HL-60/S4 treated with retinoic acid at 250 ng/mL for 4 days and 3 days (cell line): ENCODE results near the gene AGPAT3.

Experiments
- in situ Hi-C: fragments of 300-500 bp; cut with MboI; formaldehyde crosslinking; loops from 2 replicates; pipeline ENCODE4 v1.7.0; 2022; ENCODE audit warnings: low sequenced_read_pairs

Gene AGPAT3

GRCh38 chr21:43919871-43920801, 55.1 kb downstream of the AGPAT3 start:
- in situ Hi-C loops: no loop called here

DNA sequence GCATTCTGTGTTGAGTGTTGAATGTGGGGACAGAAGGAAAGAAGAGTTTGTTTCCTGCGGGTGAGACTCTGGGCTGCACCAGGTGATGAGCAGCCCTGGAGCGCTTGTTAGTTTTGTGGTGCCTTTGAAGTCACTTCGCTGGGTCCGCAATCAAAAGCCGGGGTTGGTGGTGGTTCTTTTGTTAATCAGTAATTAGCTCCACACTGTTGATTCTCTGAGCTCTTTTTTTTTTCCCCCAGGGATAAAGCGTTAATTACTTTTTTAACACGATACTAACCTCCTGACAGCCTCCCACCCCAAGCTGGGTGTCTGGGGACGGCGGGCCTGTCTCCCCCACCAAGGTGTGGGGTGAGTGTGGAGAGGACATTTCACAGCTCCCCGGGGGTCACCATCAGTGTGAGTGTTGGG, 56.6 kb downstream of the AGPAT3 start:
- in situ Hi-C loops: no loop called here

DNA sequence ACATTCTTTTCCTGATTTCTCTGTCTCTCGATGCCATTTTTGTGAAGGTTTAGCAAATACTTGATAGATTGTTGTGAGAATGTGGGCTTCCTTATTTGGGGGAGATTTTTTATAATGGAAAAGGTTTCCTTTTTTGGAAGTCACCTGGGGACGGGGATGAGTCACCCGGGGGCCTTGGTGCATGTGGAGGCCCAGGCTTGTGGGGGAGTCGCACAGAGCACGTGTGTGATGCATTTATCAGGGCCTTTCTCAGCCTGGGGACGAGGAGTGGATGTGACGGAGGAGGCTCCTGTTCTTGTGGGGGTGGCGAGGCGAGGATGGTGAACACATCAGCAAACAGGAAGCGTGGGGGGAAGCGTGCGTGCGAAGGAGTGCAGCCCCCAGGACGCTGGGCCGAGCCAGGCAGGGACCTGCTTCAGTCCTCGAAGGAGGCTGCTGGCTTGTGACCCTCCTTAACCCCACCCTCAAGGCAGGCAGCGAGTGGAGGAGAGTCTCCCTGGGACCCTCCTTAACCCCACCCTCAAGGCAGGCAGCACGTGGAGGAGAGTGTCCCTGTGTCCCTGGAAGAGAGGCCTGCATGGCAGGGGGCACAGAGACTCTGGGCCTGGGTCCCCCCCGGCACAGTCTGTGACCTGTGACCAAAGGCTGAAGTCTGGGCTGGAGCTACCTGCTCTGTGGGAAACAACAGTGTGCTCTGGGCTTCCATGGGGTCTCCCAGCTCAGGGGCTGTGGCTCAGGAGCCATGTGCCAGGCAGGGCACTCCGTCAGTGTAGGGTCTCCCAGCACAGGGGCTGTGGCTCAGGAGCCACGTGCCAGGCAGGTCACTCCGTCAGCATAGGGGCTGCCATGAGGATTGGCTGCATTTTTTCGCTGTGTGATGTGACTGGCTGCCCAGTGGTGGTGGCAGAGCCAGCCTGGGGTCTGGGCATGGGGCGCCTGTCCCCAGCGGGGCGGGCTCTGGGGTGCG, 57.2 kb downstream of the AGPAT3 start:
- in situ Hi-C loops: no loop called here

DNA sequence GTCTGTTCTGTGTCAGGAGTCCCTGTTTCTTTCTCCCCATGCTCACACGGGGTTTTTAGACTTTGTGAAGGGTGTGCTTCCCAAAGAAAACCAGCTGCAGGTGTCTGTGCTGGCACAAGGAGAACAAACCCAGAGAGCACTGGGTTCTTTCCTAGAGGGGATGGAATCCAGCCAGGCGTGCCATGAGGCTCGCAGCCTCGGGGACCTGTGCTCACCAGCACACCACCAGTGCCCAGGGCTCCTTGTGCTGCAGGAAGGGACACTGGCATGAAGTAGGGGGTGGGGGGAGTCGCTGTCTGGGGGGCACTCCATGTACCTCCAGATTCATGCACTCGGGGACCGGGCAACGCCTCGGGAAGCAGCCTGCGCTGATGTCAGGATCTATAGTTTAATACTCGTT, 57.9 kb downstream of the AGPAT3 start:
- in situ Hi-C loops: no loop called here

DNA sequence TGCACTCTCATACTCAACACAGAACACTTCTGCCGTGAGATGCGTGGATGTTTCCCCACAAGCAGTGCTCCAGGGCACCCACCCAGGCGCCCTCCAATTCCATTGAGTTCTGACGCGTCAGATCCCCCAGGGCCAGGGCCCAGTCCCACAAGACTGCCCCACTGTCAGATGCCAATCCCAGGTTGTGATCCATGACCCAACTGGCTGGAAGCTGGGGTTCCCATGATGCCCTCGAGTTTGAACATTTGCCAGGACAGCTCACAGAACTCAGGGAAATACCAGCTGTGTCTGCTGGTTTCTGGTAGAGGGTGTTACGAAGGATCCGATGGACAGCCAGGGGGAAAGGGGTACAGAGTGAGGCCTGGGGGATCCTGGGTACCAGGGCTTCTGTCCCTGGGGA, 58.4 kb downstream of the AGPAT3 start:
- in situ Hi-C loops: no loop called here

DNA sequence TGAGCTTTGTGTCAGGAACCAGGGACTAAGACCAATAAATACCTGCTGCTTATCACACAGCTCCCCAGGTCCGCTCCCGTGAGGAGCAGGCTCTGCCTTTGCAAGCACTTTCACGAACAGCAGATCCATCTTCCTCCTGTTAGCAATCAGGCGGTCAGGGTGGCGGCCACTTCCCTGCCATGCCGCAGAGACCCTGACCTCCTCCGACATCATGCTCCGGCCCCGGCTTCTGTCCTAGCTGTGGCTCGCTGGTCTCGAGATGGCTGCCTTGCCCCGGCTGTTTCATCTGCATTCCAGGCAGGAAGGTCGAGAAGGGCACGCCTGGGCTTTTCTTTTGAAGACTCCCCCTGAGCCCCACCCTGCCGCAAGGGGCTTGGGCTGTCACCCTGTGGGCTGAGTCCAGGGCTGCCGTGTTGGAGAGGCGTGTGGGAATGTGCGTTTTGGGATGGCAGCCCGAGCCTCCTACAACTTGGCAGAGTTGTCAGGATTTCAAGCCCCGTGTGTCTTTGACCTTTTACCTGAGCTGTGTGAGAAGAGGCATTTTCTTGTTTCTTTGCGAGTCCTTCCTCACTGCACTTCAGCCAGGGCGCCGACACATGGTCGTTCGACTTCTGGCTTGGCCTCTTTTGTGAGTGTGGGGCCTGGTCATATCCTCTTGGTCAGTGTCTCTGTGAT, 59.5 kb downstream of the AGPAT3 start:
- in situ Hi-C loops: no loop called here

- in situ Hi-C loops: no loop called here
These were observed 60.1 kb downstream of the AGPAT3 start for GRCh38 chr21:43925096-43925481.

GRCh38 chr21:43925609-43926008, 60.6 kb downstream of the AGPAT3 start:
- in situ Hi-C loops: no loop called here

GRCh38 chr21:43926196-43926595, 61.2 kb downstream of the AGPAT3 start:
- in situ Hi-C loops: no loop called here

- in situ Hi-C loops: no loop called here
These were observed 62.7 kb downstream of the AGPAT3 start for GRCh38 chr21:43927591-43928221.

DNA sequence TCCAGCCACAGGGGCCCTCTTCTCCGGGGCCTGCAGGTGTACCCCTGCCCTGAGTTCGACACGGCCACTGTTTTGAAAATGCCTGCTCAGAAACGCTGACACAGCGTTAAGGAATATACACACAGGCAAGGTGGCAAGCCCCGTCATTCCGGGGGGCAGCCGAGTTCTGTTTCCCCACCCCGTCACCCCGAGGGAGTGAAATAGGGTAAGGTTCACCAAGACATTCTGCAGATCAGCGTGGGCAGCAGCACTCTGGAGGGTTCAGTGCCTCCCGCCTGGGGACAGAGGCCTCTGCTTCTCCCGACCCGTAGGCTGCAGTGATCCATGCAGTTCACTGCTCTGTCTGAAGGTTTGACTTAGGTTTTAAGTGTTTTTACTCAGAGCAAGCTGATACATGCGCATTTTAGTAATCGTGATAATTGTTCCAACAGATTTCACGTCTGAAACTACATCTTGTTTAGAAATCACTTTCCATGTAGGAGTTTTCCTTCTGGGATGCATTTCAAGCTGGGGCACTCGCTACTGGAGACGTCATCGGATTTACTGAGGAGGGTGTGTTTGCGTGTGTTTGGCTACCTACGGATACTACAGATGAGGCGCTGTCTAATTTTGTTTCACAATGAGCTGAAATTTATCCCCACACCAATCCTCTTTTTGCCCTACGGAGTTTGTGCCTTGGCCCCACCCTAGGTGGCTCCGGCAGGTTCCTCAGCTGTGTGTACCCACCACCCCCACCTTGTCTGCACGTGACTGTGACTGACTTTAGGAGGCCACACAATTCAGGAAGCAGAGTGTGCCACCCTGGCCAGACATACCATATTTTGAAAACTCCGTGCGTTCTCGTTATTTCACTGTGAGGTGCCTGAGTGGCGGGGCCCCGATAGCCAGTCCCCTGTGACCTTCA, 63.5 kb downstream of the AGPAT3 start:
- in situ Hi-C loops: no loop called here

- in situ Hi-C loops: no loop called here
These were observed 64.4 kb downstream of the AGPAT3 start for GRCh38 chr21:43929217-43929971.

GRCh38 chr21:43930074-43930847, 65.2 kb downstream of the AGPAT3 start:
- in situ Hi-C loops: no loop called here

DNA sequence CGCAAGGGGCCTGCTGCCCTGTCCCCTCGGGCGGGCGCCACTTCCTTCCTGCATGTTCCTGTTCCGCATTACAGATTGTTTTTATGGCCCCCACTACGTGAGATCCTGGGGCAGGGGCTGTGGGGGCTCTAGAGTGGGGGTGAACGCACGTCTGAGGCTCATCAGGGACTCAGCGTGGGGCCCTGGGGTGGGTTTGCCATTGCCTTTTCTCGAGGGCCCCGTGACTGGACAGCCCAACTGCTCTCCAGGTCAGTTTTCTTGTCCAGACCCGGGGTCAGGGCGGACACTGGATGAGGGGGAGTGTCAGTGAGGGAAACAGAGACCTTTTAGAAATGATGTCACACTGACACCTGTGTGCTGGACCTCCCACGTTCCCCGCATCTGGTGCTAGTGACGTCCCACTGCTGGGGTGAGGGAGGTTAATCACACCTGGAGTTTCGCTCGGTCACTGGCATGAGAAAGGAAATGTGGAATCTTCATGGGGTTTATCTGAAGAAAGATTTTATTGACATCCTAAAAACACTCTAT, 65.9 kb downstream of the AGPAT3 start:
- in situ Hi-C loops: no loop called here

GRCh38 chr21:43931489-43931888, 66.5 kb downstream of the AGPAT3 start:
- in situ Hi-C loops: no loop called here

DNA sequence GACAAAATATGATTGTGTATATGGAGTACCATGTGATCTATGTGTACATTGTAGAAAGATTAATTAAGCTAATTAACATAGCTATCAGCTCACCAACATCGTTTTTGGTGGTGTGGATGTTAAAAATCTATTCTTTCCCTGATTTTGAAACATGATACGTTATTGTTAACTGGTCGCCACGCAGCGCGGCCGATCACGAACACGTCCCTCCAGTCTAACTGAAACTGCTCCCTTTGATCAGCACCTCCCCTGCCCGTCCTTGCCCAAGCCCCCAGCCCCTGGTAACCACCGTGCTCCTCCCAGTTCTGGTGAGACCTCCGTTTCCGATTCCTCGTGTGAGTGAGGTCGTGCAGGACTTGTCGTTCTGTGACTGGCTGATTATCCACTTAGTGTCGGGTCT, 67.0 kb downstream of the AGPAT3 start:
- in situ Hi-C loops: no loop called here

- in situ Hi-C loops: no loop called here
These were observed 68.2 kb downstream of the AGPAT3 start for GRCh38 chr21:43933199-43933598.

GRCh38 chr21:43933680-43934079, 68.7 kb downstream of the AGPAT3 start:
- in situ Hi-C loops: no loop called here
